NCI-H526 (cell line): ENCODE results near the gene GALE.
"Not testable (repeated sequence)": the region's sequence is repeated elsewhere in the genome, so short reads cannot be mapped to it uniquely, and the experiment has no call there.

Experiments used
- DNase-seq, 2 experiments: peaks; one replicate each; lab custom pipeline; 2025; lab: John Stamatoyannopoulos, UW

The GALE gene

GRCh38 chr1:23800400-23801337, at the start of gene GALE:
Gene GALE, minus strand, starts transcription at chr1:23800754. Its CDS starts 1,747 bp downstream, at chr1:23799007.
- peak; percentile 84 to 97 for DNase-seq

GRCh38 chr1:23848673-23849616, 48.4 kb upstream of the GALE start:
- no peak for DNase-seq

GRCh38 chr1:23847482-23848095, 47.0 kb upstream of the GALE start:
- DNase-seq: not testable (repeated sequence)

GRCh38 chr1:23845163-23845562, 44.6 kb upstream of the GALE start:
- DNase-seq: no peak

- no peak for DNase-seq
These were observed 43.1 kb upstream of the GALE start for GRCh38 chr1:23843644-23844043.

GRCh38 chr1:23838401-23838866, 37.9 kb upstream of the GALE start:
- DNase-seq: peak in 1 of 2 experiments; percentile 67

GRCh38 chr1:23837908-23838307, 37.4 kb upstream of the GALE start:
- no peak for DNase-seq

- no peak for DNase-seq
These were observed 35.5 kb upstream of the GALE start for GRCh38 chr1:23836037-23836436.

- DNase-seq: not testable (repeated sequence)
These were observed 33.6 kb upstream of the GALE start for GRCh38 chr1:23834156-23834555.

- DNase-seq: no peak
These were observed 27.2 kb upstream of the GALE start for GRCh38 chr1:23827717-23828116.

GRCh38 chr1:23826590-23826989, 26.0 kb upstream of the GALE start:
- not testable (repeated sequence) for DNase-seq

GRCh38 chr1:23825762-23826522, 25.4 kb upstream of the GALE start:
- DNase-seq: peak in 1 of 2 experiments; percentile 14

GRCh38 chr1:23825076-23825761, 24.7 kb upstream of the GALE start, which contains the start of gene HMGCL:
Gene HMGCL, minus strand, starts transcription at chr1:23825429. Its CDS starts 14 bp downstream, at chr1:23825415.
- DNase-seq: peak; percentile 82 to 95

- DNase-seq: no peak
These were observed 24.1 kb upstream of the GALE start for GRCh38 chr1:23824711-23825075.

GRCh38 chr1:23823767-23824166, 23.2 kb upstream of the GALE start:
- no peak for DNase-seq

GRCh38 chr1:23817633-23818032, 17.1 kb upstream of the GALE start:
- no peak for DNase-seq

- no peak for DNase-seq
These were observed 16.4 kb upstream of the GALE start for GRCh38 chr1:23816906-23817305.

GRCh38 chr1:23816361-23816760, 15.8 kb upstream of the GALE start:
- no peak for DNase-seq

- no peak for DNase-seq
These were observed 13.5 kb upstream of the GALE start for GRCh38 chr1:23814016-23814415.

- peak in 1 of 2 experiments; percentile 57 for DNase-seq
These were observed 10.4 kb upstream of the GALE start for GRCh38 chr1:23810818-23811540.
